Lower lobe of right lung (tissue), 2 donors: ENCODE data around the gene MMP10. TPM values are rescaled to one million over a fixed set of nuclear protein-coding genes. Genes with fewer than 3 reads are reported as not detected.
A peak's percentile ranks its signal among the peaks of the same experiment; 100 is the strongest.

Source experiments
- ATAC-seq, 2 donors: fragments of 200-7000 bp; cut with Tn5 transposase; one replicate each; pipeline ENCODE4 v1.9.1; 2020 to 2022; ENCODE audit warnings: mild to moderate bottlenecking in 2 of 2, moderate library complexity in 2 of 2
- DNase-seq: peaks from one replicate; pipeline ENCODE4 v3.0.0-alpha.2; 2020
- H3K27ac ChIP-seq: fragments of 200-600 bp; one replicate; pipeline ENCODE4 v1.8.0; 2022
- H3K27me3 ChIP-seq: fragments of 200-600 bp; one replicate; pipeline ENCODE4 v1.8.0; 2022; ENCODE audit warnings: low read depth
- H3K36me3 ChIP-seq: fragments of 200-600 bp; one replicate; pipeline ENCODE4 v1.8.0; 2022; ENCODE audit warnings: mild to moderate bottlenecking
- H3K4me1 ChIP-seq: fragments of 200-600 bp; one replicate; pipeline ENCODE4 v1.8.0; 2022
- H3K4me3 ChIP-seq: fragments of 200-600 bp; one replicate; pipeline ENCODE4 v1.8.0; 2022; ENCODE audit warnings: mild to moderate bottlenecking
- H3K9me3 ChIP-seq: fragments of 200-600 bp; one replicate; pipeline ENCODE4 v1.8.0; 2022
- CTCF ChIP-seq: fragments of 200-600 bp; IDR thresholded peaks from one replicate; pipeline ENCODE4 v1.8.0; 2022; ENCODE audit warnings: antibody characterized with exemption, mild to moderate bottlenecking
- intact Hi-C: fragments of 100-400 bp; cut with DNase I; formaldehyde crosslinking; loops from one replicate; pipeline ENCODE4 v1.11.0; 2022
- total RNA-seq: library from RNA; stranded (reverse); fragmentation: NEBNext Ultra II Directional; extraction: Animal tissue kit (Norgen Biotek cat#: 25700); gene quantifications from one replicate; pipeline ENCODE4 v1.2.1, GENCODE V29; 2021
- donor health status: DM: no; HTN: yes; CAD: no; lungs with severe emphysema.

MMP10 gene
- total RNA-seq, 1 donor from 2014 or later = not detected

- no peaks in the 10 kb centered on the region for H3K36me3 ChIP-seq
- intact Hi-C loops = no loop called here
- DNase-seq (no peak), ATAC-seq (no peak)
- H3K27ac ChIP-seq = no peak within 1 kb of the TSS
- TF ChIP-seq CTCF = no peak
- no peaks in the 10 kb centered on the region for H3K27me3 ChIP-seq
- no peaks in the 10 kb centered on the region for H3K4me1 ChIP-seq
- H3K9me3 ChIP-seq = no peaks in the 10 kb centered on the region
- H3K4me3 ChIP-seq = no peak within 1 kb of the TSS
Observed at GRCh38 chr11:102724904-102725500, 55.4 kb downstream of the MMP10 start, which contains the start of gene MMP8. MMP8 (minus strand) TSS chr11:102724954; CDS start chr11:102724855, 99 bp downstream.

- H3K27ac ChIP-seq = no peak overlapping the region
- DNase-seq (no peak), ATAC-seq (peak; percentile 41 to 53)
- H3K4me1 ChIP-seq = no peaks in the 10 kb centered on the region
- H3K9me3 ChIP-seq = no peaks in the 10 kb centered on the region
- H3K27me3 ChIP-seq = no peaks in the 10 kb centered on the region
- no peak for TF ChIP-seq CTCF
- intact Hi-C loops = no loop called here
- no peaks in the 10 kb centered on the region for H3K36me3 ChIP-seq
- no peak overlapping the region for H3K4me3 ChIP-seq
Observed at GRCh38 chr11:102722821-102723220, 57.6 kb downstream of the MMP10 start.

Other genes starting within 250 kb of the MMP10 start
- gene MMP7, start 249.9 kb downstream of the MMP10 start, total RNA-seq = 7.1 TPM
- gene MMP20, start 155.3 kb downstream of the MMP10 start, total RNA-seq = not detected
- not detected for gene MMP27, start 74.9 kb downstream of the MMP10 start, total RNA-seq
- gene MMP8, start 55.7 kb downstream of the MMP10 start, total RNA-seq = 0.44 TPM
- gene MMP1, start 17.5 kb upstream of the MMP10 start, total RNA-seq = 0.97 TPM
- gene MMP3, start 63.0 kb upstream of the MMP10 start, total RNA-seq = not detected
- 0.27 TPM for gene MMP12, start 94.4 kb upstream of the MMP10 start, total RNA-seq
- not detected for gene MMP13, start 175.1 kb upstream of the MMP10 start, total RNA-seq